Gastroesophageal sphincter (tissue), 4 donors: Measurements from ENCODE around the gene SHOC1. TPM values are rescaled to one million over a fixed set of nuclear protein-coding genes. Genes with fewer than 3 reads are reported as not detected.

Experiments
- ATAC-seq: fragments of 150-250 bp; one replicate; pipeline ENCODE4 v1.9.1; 2016; ENCODE audit warnings: mild to moderate bottlenecking, moderate library complexity
- H3K27ac ChIP-seq, 4 donors: fragments of 200-600 bp; sonication (generic) in 3 of 4; 1 replicate in 3 of 4; 2 replicates in 1 of 4; pipeline ENCODE4 v1.5.1; 2016 to 2019
- H3K27me3 ChIP-seq: fragments of 200-600 bp; sonication (generic); one replicate; pipeline ENCODE4 v1.5.1; 2019
- H3K36me3 ChIP-seq, 2 donors: fragments of 200-600 bp; sonication (generic); one replicate each; pipeline ENCODE4 v1.5.1; 2019; ENCODE audit warnings: control low read depth in 1 of 2
- H3K4me1 ChIP-seq, 3 donors: fragments of 200-600 bp; sonication (generic); 1 replicate in 2 of 3; 2 replicates in 1 of 3; pipeline ENCODE4 v1.5.1; 2016 to 2019; ENCODE audit warnings: control low read depth in 2 of 3
- H3K4me3 ChIP-seq, 2 donors: fragments of 200-600 bp; sonication (generic); one replicate each; pipeline ENCODE4 v1.5.1; 2019; ENCODE audit warnings: mild to moderate bottlenecking in 1 of 2, moderate library complexity in 1 of 2
- H3K9me3 ChIP-seq, 3 donors: fragments of 200-600 bp; sonication (generic); one replicate each; pipeline ENCODE4 v1.5.1; 2017 to 2019; ENCODE audit warnings: control low read depth in 2 of 3
- EP300 ChIP-seq: sonication (generic); formaldehyde crosslinking; IDR thresholded peaks from one replicate; pipeline ENCODE4 v1.6.1; 2017; ENCODE audit warnings: antibody characterized with exemption, mild to moderate bottlenecking
- POLR2A ChIP-seq, 2 donors: fragments of 450-650 bp; IDR thresholded peaks; one replicate each; pipeline ENCODE4 v1.6.1; 2017; ENCODE audit warnings: antibody characterized with exemption in 2 of 2, mild to moderate bottlenecking in 2 of 2, moderate library complexity in 1 of 2
- POLR2AphosphoS5 ChIP-seq: sonication (generic); formaldehyde crosslinking; IDR thresholded peaks from one replicate; pipeline ENCODE4 v1.6.1; 2017; ENCODE audit warnings: antibody characterized with exemption
- WGBS, 2 donors: methylation state at CpG; one replicate each; pipeline ENCODE4 v1.1.5; 2018; ENCODE audit warnings: low coverage in 1 of 2; 5-methylcytosine and 5-hydroxymethylcytosine counted together
- total RNA-seq, 4 donors: library from RNA; depleted of rRNA; stranded (reverse); fragments of >200 nt; gene quantifications; one replicate each; pipeline ENCODE4 v1.1.0, GENCODE V29; 2016
- TF ChIP-seq, protein P1 (sequence below), 4 experiments: fragments of 200-600 bp in 2 of 4; fragments of 450-650 bp in 2 of 4; sonication (generic) in 1 of 4; IDR thresholded peaks; one replicate each; pipeline ENCODE4 v1.5.1; 2017 to 2019; ENCODE audit warnings: antibody characterized with exemption in 4 of 4, mild to moderate bottlenecking in 2 of 4, moderate library complexity in 2 of 4

Gene SHOC1
- not detected for total RNA-seq

GRCh38 chr9:111794835-111795556 lies at the start of gene SHOC1:
TSS of gene SHOC1 (minus strand) at chr9:111794937. CDS start at chr9:111791418, 3,519 bp downstream.
- no peaks in the 10 kb centered on the region for H3K27me3 ChIP-seq
- TF ChIP-seq EP300 = no peak
- no peak for TF ChIP-seq POLR2AphosphoS5
- TF ChIP-seq POLR2A (IDR thresholded peaks at IDR 0.05) = no peak
- TF ChIP-seq, protein P1, sequence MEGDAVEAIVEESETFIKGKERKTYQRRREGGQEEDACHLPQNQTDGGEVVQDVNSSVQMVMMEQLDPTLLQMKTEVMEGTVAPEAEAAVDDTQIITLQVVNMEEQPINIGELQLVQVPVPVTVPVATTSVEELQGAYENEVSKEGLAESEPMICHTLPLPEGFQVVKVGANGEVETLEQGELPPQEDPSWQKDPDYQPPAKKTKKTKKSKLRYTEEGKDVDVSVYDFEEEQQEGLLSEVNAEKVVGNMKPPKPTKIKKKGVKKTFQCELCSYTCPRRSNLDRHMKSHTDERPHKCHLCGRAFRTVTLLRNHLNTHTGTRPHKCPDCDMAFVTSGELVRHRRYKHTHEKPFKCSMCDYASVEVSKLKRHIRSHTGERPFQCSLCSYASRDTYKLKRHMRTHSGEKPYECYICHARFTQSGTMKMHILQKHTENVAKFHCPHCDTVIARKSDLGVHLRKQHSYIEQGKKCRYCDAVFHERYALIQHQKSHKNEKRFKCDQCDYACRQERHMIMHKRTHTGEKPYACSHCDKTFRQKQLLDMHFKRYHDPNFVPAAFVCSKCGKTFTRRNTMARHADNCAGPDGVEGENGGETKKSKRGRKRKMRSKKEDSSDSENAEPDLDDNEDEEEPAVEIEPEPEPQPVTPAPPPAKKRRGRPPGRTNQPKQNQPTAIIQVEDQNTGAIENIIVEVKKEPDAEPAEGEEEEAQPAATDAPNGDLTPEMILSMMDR (IDR thresholded peaks at IDR 0.05) = no peak
- 94 to 95% methylated on average over 10 to 18 of the region's 29 CpGs for WGBS, 2 donors
- H3K27ac ChIP-seq = no peak within 1 kb of the TSS
- peaks cover 0 to 6% of the 10 kb centered on the region in 2 donors for H3K36me3 ChIP-seq
- no peak within 1 kb of the TSS for H3K4me3 ChIP-seq
- H3K9me3 ChIP-seq = no peaks in the 10 kb centered on the region
- ATAC-seq = no peak
- no peaks in the 10 kb centered on the region for H3K4me1 ChIP-seq

DNA sequence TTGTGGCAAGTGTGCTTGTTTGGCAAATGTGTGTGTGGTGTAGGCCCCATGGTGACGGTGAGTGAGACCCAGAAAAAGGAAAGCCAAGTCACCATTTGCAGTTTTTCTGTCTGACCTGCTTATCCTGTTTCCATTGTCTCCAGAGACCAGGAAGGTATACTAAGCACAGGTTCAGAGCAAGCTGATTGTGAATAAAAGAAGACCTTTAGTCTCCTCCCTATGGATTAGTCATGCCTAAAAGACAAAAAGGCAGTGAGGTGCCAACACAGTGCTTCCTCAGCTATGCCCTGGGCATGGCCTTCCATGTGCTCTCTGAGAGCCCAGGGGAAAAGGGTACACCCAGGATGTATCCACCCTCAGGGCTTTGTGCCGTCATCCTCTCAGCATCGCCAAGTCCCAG lies 49.2 kb upstream of the SHOC1 start:
- H3K4me3 ChIP-seq = no peak overlapping the region
- H3K27me3 ChIP-seq = no peaks in the 10 kb centered on the region
- TF ChIP-seq POLR2A (IDR thresholded peaks at IDR 0.05) (no peak), EP300 (no peak), POLR2AphosphoS5 (no peak)
- TF ChIP-seq, protein P1 (IDR thresholded peaks at IDR 0.05) = no peak
- no peaks in the 10 kb centered on the region for H3K9me3 ChIP-seq
- no peak overlapping the region for H3K27ac ChIP-seq
- no peak for ATAC-seq
- peaks cover 0 to 20% (median 0%) of the 10 kb centered on the region in 3 donors for H3K4me1 ChIP-seq
- no peaks in the 10 kb centered on the region for H3K36me3 ChIP-seq
- 87 to 100% methylated on average over 2 to 3 of the region's 3 CpGs for whole genome bisulfite sequencing, 2 donors

DNA sequence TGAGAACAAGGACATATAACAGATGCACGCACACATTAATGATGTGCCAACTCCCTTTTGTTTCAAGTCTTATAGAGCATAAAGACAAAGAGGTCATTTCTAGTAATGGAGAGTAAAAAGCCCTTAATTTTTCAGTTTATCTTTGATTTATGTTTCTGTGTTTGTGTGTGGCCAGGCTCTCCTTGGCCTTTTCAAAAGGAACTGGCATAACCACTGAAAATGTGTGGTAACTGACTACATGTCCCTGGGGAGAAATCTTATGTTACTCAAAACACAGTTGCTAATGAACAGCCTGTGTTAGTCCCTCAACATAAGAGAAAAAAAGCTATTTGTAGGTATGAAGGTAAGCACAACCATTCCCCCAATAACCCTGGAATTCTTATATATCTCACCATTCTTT lies 47.6 kb upstream of the SHOC1 start:
- no peak overlapping the region for H3K4me3 ChIP-seq
- no peaks in the 10 kb centered on the region for H3K9me3 ChIP-seq
- peak; percentile 50 for ATAC-seq
- H3K4me1 ChIP-seq = peaks cover 0 to 22% (median 0%) of the 10 kb centered on the region in 3 donors
- no peak overlapping the region for H3K27ac ChIP-seq
- H3K27me3 ChIP-seq = no peaks in the 10 kb centered on the region
- TF ChIP-seq POLR2A (IDR thresholded peaks at IDR 0.05) (no peak), EP300 (no peak), POLR2AphosphoS5 (no peak)
- TF ChIP-seq, protein P1 (IDR thresholded peaks at IDR 0.05) = no peak
- WGBS, 2 donors = 74 to 86% methylated on average over 1 of the region's 1 CpG
- H3K36me3 ChIP-seq = no peaks in the 10 kb centered on the region

GRCh38 chr9:111840442-111840841 lies 45.7 kb upstream of the SHOC1 start:
- no peaks in the 10 kb centered on the region for H3K27me3 ChIP-seq
- H3K4me1 ChIP-seq = peaks cover 0 to 22% (median 0%) of the 10 kb centered on the region in 3 donors
- H3K4me3 ChIP-seq = no peak overlapping the region
- no peak for ATAC-seq
- TF ChIP-seq EP300 (no peak), POLR2AphosphoS5 (no peak), POLR2A (IDR thresholded peaks at IDR 0.05) (no peak)
- H3K27ac ChIP-seq = no peak overlapping the region
- no peaks in the 10 kb centered on the region for H3K36me3 ChIP-seq
- H3K9me3 ChIP-seq = no peaks in the 10 kb centered on the region
- WGBS, 2 donors = 25 to 50% methylated on average over 1 of the region's 1 CpG

DNA sequence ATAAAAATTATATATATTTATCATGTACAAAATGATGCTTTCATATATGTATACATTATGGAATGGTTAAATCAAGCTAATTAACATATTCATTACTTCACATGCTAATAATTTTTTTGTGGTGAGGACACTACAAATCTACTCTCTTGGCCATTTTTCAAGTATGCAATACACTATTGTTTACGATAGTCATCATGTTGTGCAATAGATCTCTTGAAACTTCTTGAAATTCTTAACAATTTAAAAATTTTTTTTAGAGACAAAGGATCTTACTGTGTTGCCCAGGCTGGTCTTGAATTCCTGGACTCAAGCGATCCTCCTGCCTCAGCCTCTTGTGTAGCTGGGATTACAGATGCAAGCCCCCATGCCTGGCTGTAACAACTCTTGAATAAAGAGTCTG lies 45.2 kb upstream of the SHOC1 start:
- ATAC-seq = no peak

More for the DNA sequence above, 45.2 kb upstream of the SHOC1 start:
- H3K4me3 ChIP-seq = no peak overlapping the region
- 68 to 94% methylated on average over 2 of the region's 2 CpGs for WGBS, 2 donors
- H3K27me3 ChIP-seq = no peaks in the 10 kb centered on the region
- H3K9me3 ChIP-seq = no peaks in the 10 kb centered on the region
- TF ChIP-seq POLR2A (IDR thresholded peaks at IDR 0.05) (no peak), POLR2AphosphoS5 (no peak), EP300 (no peak)
- TF ChIP-seq, protein P1 (IDR thresholded peaks at IDR 0.05) = no peak
- no peaks in the 10 kb centered on the region for H3K36me3 ChIP-seq
- peaks cover 0 to 22% (median 0%) of the 10 kb centered on the region in 3 donors for H3K4me1 ChIP-seq
- no peak overlapping the region for H3K27ac ChIP-seq
